Measurements from ENCODE around the gene HBS1L.

DNA sequence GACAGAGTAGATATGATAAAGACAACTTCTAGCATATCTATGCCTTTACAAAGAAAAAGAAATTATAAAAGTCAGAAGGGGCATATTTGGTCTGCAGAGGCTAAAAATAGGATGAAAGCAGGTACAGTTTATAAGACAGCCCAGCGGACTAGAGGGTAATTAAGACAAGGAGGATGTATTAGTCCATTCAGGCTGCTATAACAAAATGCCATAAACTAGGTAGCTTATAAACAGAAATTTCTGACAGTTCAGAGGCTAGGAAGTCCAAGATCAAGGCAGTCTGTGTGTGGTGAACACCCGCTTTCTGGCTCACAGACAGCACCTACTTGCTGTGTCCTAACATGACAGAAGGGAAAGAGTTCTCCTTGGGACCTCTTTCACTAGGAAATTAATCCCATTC is 5.7 kb downstream of the HBS1L start:
- no peak for TF ChIP-seq CTCF (IDR thresholded peaks at IDR 0.05)
- no peak for TF ChIP-seq POLR2A (IDR thresholded peaks at IDR 0.05)
